Suprapubic skin (tissue), 4 donors: ENCODE data around the gene CNDP1. TPM values are rescaled to one million over a fixed set of nuclear protein-coding genes. Genes with fewer than 3 reads are reported as not detected.

Experiments
- DNase-seq, 2 donors: peaks; one replicate each; pipeline ENCODE4 v3.0.0-alpha.2; 2019; ENCODE audit warnings: low spot score in 2 of 2
- H3K27ac ChIP-seq: fragments of 200-600 bp; sonication (generic); one replicate; pipeline ENCODE4 v1.5.1; 2019
- H3K27me3 ChIP-seq: fragments of 200-600 bp; sonication (generic); one replicate; pipeline ENCODE4 v1.5.1; 2019
- H3K36me3 ChIP-seq: fragments of 200-600 bp; sonication (generic); one replicate; pipeline ENCODE4 v1.5.1; 2019
- H3K4me1 ChIP-seq: fragments of 200-600 bp; sonication (generic); one replicate; pipeline ENCODE4 v1.5.1; 2019
- H3K4me3 ChIP-seq: fragments of 200-600 bp; sonication (generic); one replicate; pipeline ENCODE4 v1.5.1; 2019; ENCODE audit warnings: mild to moderate bottlenecking
- H3K9me3 ChIP-seq: fragments of 200-600 bp; sonication (generic); one replicate; pipeline ENCODE4 v1.5.1; 2019
- CTCF ChIP-seq, 2 donors: fragments of 200-600 bp in 1 of 2; fragments of 450-650 bp in 1 of 2; sonication (generic) in 1 of 2; IDR thresholded peaks; one replicate each; pipeline ENCODE4 v1.5.1; 2016 to 2019; ENCODE audit warnings: antibody characterized with exemption in 2 of 2, mild to moderate bottlenecking in 1 of 2, moderate library complexity in 1 of 2
- EP300 ChIP-seq: sonication (generic); formaldehyde crosslinking; IDR thresholded peaks from one replicate; pipeline ENCODE4 v1.6.1; 2017; ENCODE audit warnings: antibody characterized with exemption
- POLR2A ChIP-seq, 2 donors: fragments of 450-650 bp; IDR thresholded peaks; one replicate each; pipeline ENCODE4 v1.6.1; 2017; ENCODE audit warnings: antibody characterized with exemption in 2 of 2, mild to moderate bottlenecking in 2 of 2, moderate library complexity in 2 of 2
- POLR2AphosphoS5 ChIP-seq, 3 donors: sonication (generic); formaldehyde crosslinking; IDR thresholded peaks; one replicate each; pipeline ENCODE4 v1.6.1; 2017; ENCODE audit warnings: antibody characterized with exemption in 3 of 3
- WGBS: methylation state at CpG from one replicate; pipeline ENCODE4 v1.1.5; 2018; 5-methylcytosine and 5-hydroxymethylcytosine counted together
- total RNA-seq, 4 donors: library from RNA; depleted of rRNA; stranded (reverse); fragments of >200 nt; gene quantifications; one replicate each; pipeline ENCODE4 v1.1.0, GENCODE V29; 2016

Gene CNDP1
- total RNA-seq, 4 donors from 2014 or later, result 0.21 to 1.1 (median 0.97) TPM; not detected in 1

- no peaks in the 10 kb centered on the region for H3K36me3 ChIP-seq
- no peak for TF ChIP-seq POLR2AphosphoS5 (IDR thresholded peaks at IDR 0.05)
- TF ChIP-seq CTCF (IDR thresholded peaks at IDR 0.05), result no peak
- TF ChIP-seq POLR2A (IDR thresholded peaks at IDR 0.05), result no peak
- H3K27ac ChIP-seq, result no peak overlapping the region
- no peak for DNase-seq
- 47% methylated on average over 1 of the region's 1 CpG for WGBS
- H3K4me1 ChIP-seq, result peaks cover 4% of the 10 kb centered on the region
- H3K4me3 ChIP-seq, result no peak overlapping the region
- H3K27me3 ChIP-seq, result no peaks in the 10 kb centered on the region
- H3K9me3 ChIP-seq, result no peaks in the 10 kb centered on the region
Observed at GRCh38 chr18:74528478-74528877, 5.8 kb upstream of the CNDP1 start.

- Histone ChIP-seq H3K27ac (no peak overlapping the region), H3K27me3 (no peaks in the 10 kb centered on the region), H3K9me3 (no peaks in the 10 kb centered on the region), H3K4me1 (peaks cover 2% of the 10 kb centered on the region), H3K4me3 (no peak overlapping the region), H3K36me3 (no peaks in the 10 kb centered on the region)
- WGBS, result 79% methylated on average over 3 of the region's 3 CpGs
- DNase-seq, result no peak
- no peak for TF ChIP-seq POLR2A (IDR thresholded peaks at IDR 0.05)
- TF ChIP-seq EP300, result no peak
- no peak for TF ChIP-seq POLR2AphosphoS5 (IDR thresholded peaks at IDR 0.05)
- TF ChIP-seq CTCF (IDR thresholded peaks at IDR 0.05), result no peak
Observed at GRCh38 chr18:74528913-74529312, 5.4 kb upstream of the CNDP1 start.

- no peaks in the 10 kb centered on the region for H3K9me3 ChIP-seq
- H3K27me3 ChIP-seq, result no peaks in the 10 kb centered on the region
- 85% methylated on average over 5 of the region's 6 CpGs for WGBS
- no peak for DNase-seq
- no peak overlapping the region for H3K4me3 ChIP-seq
- no peak for TF ChIP-seq CTCF (IDR thresholded peaks at IDR 0.05)
- no peak for TF ChIP-seq EP300
- TF ChIP-seq POLR2A (IDR thresholded peaks at IDR 0.05), result no peak
- no peak for TF ChIP-seq POLR2AphosphoS5 (IDR thresholded peaks at IDR 0.05)
- no peaks in the 10 kb centered on the region for H3K36me3 ChIP-seq
- no peak overlapping the region for H3K27ac ChIP-seq
- no peaks in the 10 kb centered on the region for H3K4me1 ChIP-seq
Observed at GRCh38 chr18:74529378-74529777, 4.9 kb upstream of the CNDP1 start.

GRCh38 chr18:74529811-74530583 is 4.3 kb upstream of the CNDP1 start:
- Histone ChIP-seq H3K27ac (no peak overlapping the region), H3K27me3 (no peaks in the 10 kb centered on the region), H3K4me3 (no peak overlapping the region), H3K9me3 (no peaks in the 10 kb centered on the region), H3K4me1 (no peaks in the 10 kb centered on the region), H3K36me3 (no peaks in the 10 kb centered on the region)
- TF ChIP-seq CTCF (IDR thresholded peaks at IDR 0.05), result no peak
- TF ChIP-seq POLR2A (IDR thresholded peaks at IDR 0.05), result no peak
- TF ChIP-seq POLR2AphosphoS5 (IDR thresholded peaks at IDR 0.05), result no peak
- TF ChIP-seq EP300, result no peak
- DNase-seq, result no peak
- 89% methylated on average over 23 of the region's 25 CpGs for WGBS

- H3K36me3 ChIP-seq, result no peaks in the 10 kb centered on the region
- no peak for DNase-seq
- no peak overlapping the region for H3K4me3 ChIP-seq
- TF ChIP-seq CTCF (IDR thresholded peaks at IDR 0.05), result no peak
- no peak for TF ChIP-seq EP300
- TF ChIP-seq POLR2A (IDR thresholded peaks at IDR 0.05), result no peak
- no peak for TF ChIP-seq POLR2AphosphoS5 (IDR thresholded peaks at IDR 0.05)
- no peaks in the 10 kb centered on the region for H3K4me1 ChIP-seq
- WGBS, result 68% methylated on average over 4 of the region's 6 CpGs
- no peaks in the 10 kb centered on the region for H3K27me3 ChIP-seq
- no peaks in the 10 kb centered on the region for H3K9me3 ChIP-seq
- H3K27ac ChIP-seq, result no peak overlapping the region
Observed at GRCh38 chr18:74530584-74530862, 3.8 kb upstream of the CNDP1 start.
